Inflammatory macrophage treated with lipopolysaccharide for 4 hours (primary cell): ENCODE results near the gene GPC3.
A peak's percentile ranks its signal among the peaks of the same experiment; 100 is the strongest.
"Not testable (repeated sequence)": the region's sequence is repeated elsewhere in the genome, so short reads cannot be mapped to it uniquely, and the experiment has no call there.

Experiments
- DNase-seq: peaks from one replicate; pipeline ENCODE4 v3.0.0-alpha.2; 2020

Gene GPC3

GRCh38 chrX:133542476-133542875 is 442.9 kb downstream of the GPC3 start:
- no peak for DNase-seq

- no peak for DNase-seq
These were observed 444.4 kb downstream of the GPC3 start for GRCh38 chrX:133541021-133541420.

GRCh38 chrX:133538148-133538547 is 447.2 kb downstream of the GPC3 start:
- peak; percentile 15 for DNase-seq

GRCh38 chrX:133537142-133537541 is 448.3 kb downstream of the GPC3 start:
- no peak for DNase-seq

GRCh38 chrX:133535066-133535465 is 450.3 kb downstream of the GPC3 start:
- no peak for DNase-seq

- DNase-seq, result no peak
These were observed 451.2 kb downstream of the GPC3 start for GRCh38 chrX:133534172-133534571.

GRCh38 chrX:133533249-133533648 is 452.1 kb downstream of the GPC3 start:
- no peak for DNase-seq

- no peak for DNase-seq
These were observed 454.4 kb downstream of the GPC3 start for GRCh38 chrX:133530960-133531359.

GRCh38 chrX:133529578-133529977 is 455.8 kb downstream of the GPC3 start:
- DNase-seq, result no peak

- DNase-seq, result no peak
These were observed 457.6 kb downstream of the GPC3 start for GRCh38 chrX:133527825-133528224.

- no peak for DNase-seq
These were observed 458.0 kb downstream of the GPC3 start for GRCh38 chrX:133527415-133527814.

- DNase-seq, result not testable (repeated sequence)
These were observed 458.6 kb downstream of the GPC3 start for GRCh38 chrX:133526773-133527172.

- DNase-seq, result no peak
These were observed 461.9 kb downstream of the GPC3 start for GRCh38 chrX:133523526-133523925.

GRCh38 chrX:133523081-133523487 is 462.3 kb downstream of the GPC3 start:
- no peak for DNase-seq

GRCh38 chrX:133516686-133517085 is 468.7 kb downstream of the GPC3 start:
- peak; percentile 83 for DNase-seq

- peak; percentile 58 for DNase-seq
These were observed 470.9 kb downstream of the GPC3 start for GRCh38 chrX:133514486-133514885.

- peak; percentile 75 for DNase-seq
These were observed 472.3 kb downstream of the GPC3 start for GRCh38 chrX:133513123-133513522.

- DNase-seq, result no peak
These were observed 474.4 kb downstream of the GPC3 start for GRCh38 chrX:133511041-133511440.

- no peak for DNase-seq
These were observed 488.0 kb downstream of the GPC3 start for GRCh38 chrX:133497356-133497755.

- no peak for DNase-seq
These were observed 489.7 kb downstream of the GPC3 start for GRCh38 chrX:133495464-133496391.

GRCh38 chrX:133493366-133493765 is 492.0 kb downstream of the GPC3 start:
- no peak for DNase-seq

- no peak for DNase-seq
These were observed 494.4 kb downstream of the GPC3 start for GRCh38 chrX:133490955-133491354.
